Measurements from ENCODE around the gene TAS2R41.

TAS2R41 gene

DNA sequence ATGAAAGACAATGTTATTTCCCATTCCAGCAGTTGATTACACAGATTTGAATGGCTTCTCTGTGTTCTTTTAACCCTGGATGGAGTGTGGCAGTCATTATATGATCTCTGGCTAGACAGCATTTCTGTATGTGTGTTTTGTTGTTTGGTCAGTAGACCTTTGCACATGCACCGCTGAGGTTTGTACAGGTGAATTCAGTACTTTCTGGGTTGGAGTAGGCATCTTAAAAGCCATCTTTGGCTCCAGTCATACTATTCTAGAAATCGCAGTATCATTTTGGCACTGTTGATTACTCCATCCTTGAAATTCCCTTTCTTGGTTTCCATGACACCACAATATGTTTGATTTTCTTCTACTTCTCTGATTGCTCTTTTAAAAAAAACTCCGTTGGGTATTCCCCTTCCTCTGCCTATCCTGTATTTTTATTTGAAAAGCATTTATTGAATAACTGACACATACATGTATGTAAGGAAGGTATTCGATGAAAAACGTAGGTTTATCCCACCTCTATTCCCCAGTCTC is 29.9 kb downstream of the TAS2R41 start:
- no peak for DNase-seq (ENCODE audit: insufficient read length, low spot score)
- TF ChIP-seq, protein P1, sequence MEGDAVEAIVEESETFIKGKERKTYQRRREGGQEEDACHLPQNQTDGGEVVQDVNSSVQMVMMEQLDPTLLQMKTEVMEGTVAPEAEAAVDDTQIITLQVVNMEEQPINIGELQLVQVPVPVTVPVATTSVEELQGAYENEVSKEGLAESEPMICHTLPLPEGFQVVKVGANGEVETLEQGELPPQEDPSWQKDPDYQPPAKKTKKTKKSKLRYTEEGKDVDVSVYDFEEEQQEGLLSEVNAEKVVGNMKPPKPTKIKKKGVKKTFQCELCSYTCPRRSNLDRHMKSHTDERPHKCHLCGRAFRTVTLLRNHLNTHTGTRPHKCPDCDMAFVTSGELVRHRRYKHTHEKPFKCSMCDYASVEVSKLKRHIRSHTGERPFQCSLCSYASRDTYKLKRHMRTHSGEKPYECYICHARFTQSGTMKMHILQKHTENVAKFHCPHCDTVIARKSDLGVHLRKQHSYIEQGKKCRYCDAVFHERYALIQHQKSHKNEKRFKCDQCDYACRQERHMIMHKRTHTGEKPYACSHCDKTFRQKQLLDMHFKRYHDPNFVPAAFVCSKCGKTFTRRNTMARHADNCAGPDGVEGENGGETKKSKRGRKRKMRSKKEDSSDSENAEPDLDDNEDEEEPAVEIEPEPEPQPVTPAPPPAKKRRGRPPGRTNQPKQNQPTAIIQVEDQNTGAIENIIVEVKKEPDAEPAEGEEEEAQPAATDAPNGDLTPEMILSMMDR (IDR thresholded peaks at IDR 0.05; ENCODE audit: insufficient read depth, missing control alignments): no peak
- no peak for FAIRE-seq

DNA sequence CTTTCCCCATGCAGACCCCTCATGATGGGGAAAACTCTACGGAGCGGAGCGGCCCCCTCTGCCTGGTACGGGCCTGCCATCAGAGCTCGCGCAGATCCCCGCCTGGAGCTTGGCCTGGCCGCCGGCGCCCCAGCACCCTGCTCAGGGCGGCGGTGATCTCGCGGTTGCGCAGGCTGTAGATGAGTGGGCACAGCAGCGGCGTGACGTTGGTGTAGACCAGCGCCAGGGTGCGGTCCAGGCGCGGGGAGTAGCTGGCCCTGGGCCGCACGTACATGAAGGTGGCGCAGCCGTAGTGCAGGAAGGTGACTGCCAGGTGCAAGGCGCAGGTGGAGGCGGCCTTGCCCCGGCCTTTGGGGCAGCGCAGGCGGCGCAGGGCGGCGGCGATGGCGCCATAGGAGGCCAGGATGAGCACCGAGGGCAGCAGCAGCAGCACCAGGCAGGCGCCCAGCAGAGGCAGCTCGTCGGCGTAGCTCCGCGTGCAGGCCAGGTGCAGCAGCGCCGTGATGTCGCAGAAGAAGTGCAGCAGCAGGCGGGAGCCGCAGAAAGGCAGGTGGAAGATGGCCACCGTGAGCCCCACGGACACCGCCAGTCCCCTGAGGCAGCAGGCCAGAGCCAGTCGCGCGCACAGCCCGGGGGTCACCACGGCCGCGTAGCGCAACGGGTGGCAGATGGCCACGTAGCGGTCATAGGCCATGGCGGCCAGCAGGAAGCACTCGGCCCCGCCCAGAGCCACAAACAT is 33.4 kb downstream of the TAS2R41 start:
- FAIRE-seq (no peak), DNase-seq (ENCODE audit: insufficient read length, low spot score) (no peak)
- TF ChIP-seq, protein P1 (IDR thresholded peaks at IDR 0.05; ENCODE audit: insufficient read depth, missing control alignments): no peak

DNA sequence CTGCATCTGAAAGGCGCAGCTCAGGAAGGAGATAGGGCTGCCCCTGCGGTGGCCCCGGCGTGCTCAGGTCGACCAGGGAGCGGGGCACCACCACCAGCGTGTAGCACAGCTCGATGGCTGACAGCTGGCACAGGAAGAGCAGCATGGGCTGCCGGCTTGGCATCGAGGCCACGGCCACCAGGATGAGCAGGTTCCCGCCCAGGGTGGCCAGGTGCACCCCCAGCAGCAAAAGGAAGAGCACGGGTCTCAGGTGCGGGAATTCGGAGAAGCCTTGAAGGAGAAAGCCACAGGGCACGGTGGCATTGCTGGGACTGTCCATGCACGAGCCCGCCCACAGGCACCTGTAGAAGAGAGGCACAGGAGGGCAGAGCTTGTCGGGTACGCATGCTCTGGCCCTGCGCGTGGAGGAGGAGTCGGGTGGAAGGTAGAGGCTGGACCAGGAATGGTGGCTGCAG is 33.9 kb downstream of the TAS2R41 start:
- FAIRE-seq: no peak
- TF ChIP-seq, protein P1 (IDR thresholded peaks at IDR 0.05; ENCODE audit: insufficient read depth, missing control alignments): no peak
- no peak for DNase-seq (ENCODE audit: insufficient read length, low spot score)

DNA sequence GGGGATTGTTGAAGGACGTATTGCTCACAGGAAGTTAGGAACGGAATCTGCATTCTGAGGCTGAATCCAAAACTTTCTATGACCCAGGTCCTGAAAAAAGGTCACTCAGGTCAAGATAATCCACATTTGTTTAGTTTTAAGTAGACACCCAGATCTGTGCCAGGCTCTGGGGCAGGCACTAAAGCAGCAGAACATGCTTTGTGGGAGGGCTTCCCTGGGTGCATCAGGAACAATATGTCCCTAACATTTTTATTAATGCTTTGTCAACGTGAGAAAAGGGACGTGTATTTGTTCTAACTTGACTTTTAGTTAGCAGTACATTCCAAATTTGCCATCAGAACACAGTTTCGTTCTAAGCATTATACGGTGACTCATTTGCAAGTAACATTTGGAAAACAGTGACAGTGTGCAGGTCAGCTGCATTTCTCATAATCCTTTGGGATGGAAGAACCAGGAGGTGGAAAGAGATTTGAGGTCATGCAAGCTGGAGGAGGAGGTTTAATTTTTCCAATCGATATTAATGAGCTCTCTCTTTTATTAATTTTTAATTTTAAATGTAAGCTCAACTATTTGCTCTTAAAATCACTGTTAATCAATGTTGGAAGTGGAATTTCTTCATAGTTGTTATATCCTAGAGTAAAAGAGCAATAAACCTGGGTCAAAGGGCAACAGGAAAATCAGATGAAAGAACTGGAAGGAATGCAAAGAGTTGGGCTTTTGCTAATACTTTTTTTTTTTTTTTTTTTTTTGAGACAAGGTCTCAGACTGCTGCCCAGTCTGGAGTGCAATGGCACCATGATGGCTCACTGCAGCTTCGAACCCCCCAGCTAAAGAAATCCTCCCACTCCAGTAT is 35.0 kb downstream of the TAS2R41 start:
- no peak for DNase-seq (ENCODE audit: insufficient read length, low spot score)
- TF ChIP-seq, protein P1 (IDR thresholded peaks at IDR 0.05; ENCODE audit: insufficient read depth, missing control alignments): no peak
- no peak for FAIRE-seq

DNA sequence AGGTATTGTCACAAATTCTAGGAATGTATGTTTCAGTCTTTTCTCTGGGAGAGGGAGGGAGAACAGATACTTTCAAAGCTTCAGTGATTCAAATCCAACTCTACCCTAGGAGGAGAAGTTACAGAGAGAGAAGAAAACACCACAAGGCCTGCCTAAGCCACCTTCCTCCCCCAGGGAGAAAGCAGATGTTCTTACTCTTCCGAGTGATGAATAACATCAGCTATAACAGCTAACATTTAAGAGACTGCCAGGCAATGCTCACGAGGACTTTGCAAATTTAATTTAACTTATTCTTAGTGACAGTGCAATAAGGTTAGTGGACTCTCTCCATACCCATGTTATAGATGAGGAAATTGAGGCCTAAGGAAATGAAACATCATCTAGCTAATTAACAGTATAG is 36.8 kb downstream of the TAS2R41 start:
- TF ChIP-seq, protein P1 (IDR thresholded peaks at IDR 0.05; ENCODE audit: insufficient read depth, missing control alignments): no peak
- no peak for DNase-seq (ENCODE audit: insufficient read length, low spot score)
- FAIRE-seq: no peak

DNA sequence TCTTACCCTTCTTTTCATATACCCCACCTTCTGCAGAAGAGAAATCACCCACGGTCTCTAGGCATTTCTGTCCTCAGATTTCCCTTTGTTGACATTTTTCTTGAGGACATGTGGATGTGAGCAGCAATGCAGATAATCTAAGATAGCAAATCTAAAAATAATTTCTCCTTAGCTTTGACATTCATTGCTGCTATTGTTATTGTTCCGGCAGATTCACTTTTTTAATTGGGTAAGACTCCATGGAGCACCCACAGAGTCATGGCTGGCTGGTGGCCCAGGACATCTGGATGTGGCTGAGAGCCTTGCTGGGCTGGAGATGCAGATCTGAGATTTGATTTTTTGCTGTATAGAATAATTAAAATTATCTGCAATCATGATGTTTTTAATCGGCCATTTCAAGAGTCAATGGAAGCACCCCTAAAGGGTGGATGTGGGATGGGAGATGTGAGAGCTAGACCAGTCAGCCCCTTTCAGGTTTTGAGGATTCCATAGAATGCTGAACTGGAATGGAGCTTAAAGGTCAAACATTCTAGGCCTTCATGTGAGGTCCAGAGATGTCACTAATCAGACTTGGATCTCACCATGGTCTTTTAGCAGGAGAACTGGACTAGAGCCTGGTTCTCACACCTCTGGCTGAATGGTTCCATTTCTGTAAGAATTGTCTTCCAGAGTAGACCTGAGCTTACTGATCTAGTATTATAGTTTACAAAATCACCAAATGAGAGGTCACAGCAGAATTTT is 37.5 kb downstream of the TAS2R41 start:
- FAIRE-seq (no peak), DNase-seq (ENCODE audit: insufficient read length, low spot score) (no peak)
- TF ChIP-seq, protein P1 (IDR thresholded peaks at IDR 0.05; ENCODE audit: insufficient read depth, missing control alignments): no peak

Data from D721Med (cell line).